Gastrocnemius medialis (tissue), 4 donors: ENCODE results near the gene C4orf36. TPM values are rescaled to one million over a fixed set of nuclear protein-coding genes. Genes with fewer than 3 reads are reported as not detected.
A peak's percentile ranks its signal among the peaks of the same experiment; 100 is the strongest.

ENCODE experiments used
- ATAC-seq, 2 donors: fragments of 150-250 bp; one replicate each; pipeline ENCODE4 v1.9.1; 2016
- DNase-seq, 2 donors: peaks; one replicate each; pipeline ENCODE4 v3.0.0-alpha.2; 2019
- H3K27ac ChIP-seq, 4 donors: fragments of 200-600 bp; sonication (generic); 1 replicate in 1 of 4; 2 replicates in 3 of 4; pipeline ENCODE4 v1.5.1; 2016 to 2018; ENCODE audit warnings: mild to moderate bottlenecking in 2 of 4, moderate library complexity in 1 of 4
- H3K27me3 ChIP-seq, 3 donors: fragments of 200-600 bp; sonication (generic) in 2 of 3; 1 replicate in 1 of 3; 2 replicates in 2 of 3; pipeline versions ENCODE4 v1.5.1 to v1.6.0; 2016 to 2019; ENCODE audit warnings: mild to moderate bottlenecking in 1 of 3, moderate library complexity in 1 of 3
- H3K36me3 ChIP-seq, 2 donors: fragments of 200-600 bp; sonication (generic) in 1 of 2; one replicate each; pipeline ENCODE4 v1.5.1; 2017 to 2018
- H3K4me1 ChIP-seq, 2 donors: fragments of 200-600 bp; sonication (generic) in 1 of 2; one replicate each; pipeline ENCODE4 v1.5.1; 2016 to 2017; ENCODE audit warnings: mild to moderate bottlenecking in 2 of 2
- H3K4me3 ChIP-seq, 4 donors: fragments of 200-600 bp; sonication (generic) in 3 of 4; 1 replicate in 1 of 4; 2 replicates in 3 of 4; pipeline ENCODE4 v1.5.1; 2016 to 2019; ENCODE audit warnings: mild to moderate bottlenecking in 2 of 4
- H3K9me3 ChIP-seq, 3 donors: fragments of 200-600 bp; sonication (generic) in 2 of 3; 1 replicate in 1 of 3; 2 replicates in 2 of 3; pipeline ENCODE4 v1.5.1; 2016 to 2019
- CTCF ChIP-seq, 5 experiments: fragments of 450-650 bp in 3 of 5; fragments of 200-600 bp in 2 of 5; sonication (generic) in 2 of 5; IDR thresholded peaks in 4 of 5; conservative IDR thresholded peaks in 1 of 5; 1 replicate in 4 of 5; 2 replicates in 1 of 5; pipeline ENCODE4 v1.5.1; 2016 to 2019; ENCODE audit warnings: antibody characterized with exemption in 5 of 5, mild to moderate bottlenecking in 3 of 5, moderate library complexity in 3 of 5
- POLR2A ChIP-seq, 2 donors: fragments of 450-650 bp; IDR thresholded peaks; one replicate each; pipeline ENCODE4 v1.6.1; 2017; ENCODE audit warnings: antibody characterized with exemption in 2 of 2, mild to moderate bottlenecking in 2 of 2, moderate library complexity in 2 of 2
- in situ Hi-C, 4 donors: fragments of 200-750 bp; cut with MboI; loops; one replicate each; pipeline versions ENCODE4 v1.15.0 to v1.8.0; 2017; ENCODE audit warnings: low sequenced_read_pairs in 4 of 4
- intact Hi-C: fragments of 100-400 bp; cut with DNase I; formaldehyde crosslinking; loops from one replicate; pipeline ENCODE4 v1.15.1; 2023; ENCODE audit warnings: low total_unique reads
- total RNA-seq, 4 donors: library from RNA; depleted of rRNA; stranded (reverse); fragments of >200 nt; gene quantifications; one replicate each; pipeline versions ENCODE4 v1.1.0 to v1.2.3, GENCODE V29; 2016

Gene C4orf36
- total RNA-seq, 4 donors from 2014 or later: 0.38 TPM; not detected in 3

GRCh38 chr4:86856896-86857295 is 35.3 kb downstream of the C4orf36 start:
- H3K27me3 ChIP-seq: no peaks in the 10 kb centered on the region
- intact Hi-C loops: no loop called here
- no peak overlapping the region for H3K4me3 ChIP-seq
- in situ Hi-C loops: no loop called here
- H3K36me3 ChIP-seq: no peaks in the 10 kb centered on the region
- no peak for DNase-seq
- no peaks in the 10 kb centered on the region for H3K4me1 ChIP-seq
- no peak overlapping the region for H3K27ac ChIP-seq
- TF ChIP-seq CTCF (IDR thresholded peaks at IDR 0.05 in 4 of 5, conservative IDR thresholded peaks at IDR 0.05 in 1 of 5) (no peak), POLR2A (IDR thresholded peaks at IDR 0.05) (no peak)
- no peak for ATAC-seq
- no peaks in the 10 kb centered on the region for H3K9me3 ChIP-seq

DNA sequence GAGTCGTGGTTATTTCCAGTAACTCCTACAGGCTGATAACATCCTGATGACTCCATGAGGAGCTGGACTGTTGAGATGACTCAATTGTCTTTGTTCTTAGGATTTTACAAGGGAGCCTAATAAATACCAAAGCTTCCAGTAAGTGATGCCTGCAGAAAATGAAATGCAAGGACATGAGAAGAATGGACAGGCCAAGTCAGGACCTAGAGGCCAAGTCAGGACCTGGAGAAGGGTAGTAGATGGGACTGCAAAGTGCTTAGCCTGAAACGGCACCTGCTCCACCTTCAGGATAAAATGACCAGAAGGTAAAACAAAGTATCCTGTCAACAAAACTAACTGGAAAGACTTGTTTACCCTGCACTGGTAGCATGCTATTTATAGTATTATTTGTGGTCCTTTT is 36.6 kb downstream of the C4orf36 start:
- Histone ChIP-seq H3K4me3 (no peak overlapping the region), H3K4me1 (no peaks in the 10 kb centered on the region), H3K36me3 (no peaks in the 10 kb centered on the region), H3K27ac (no peak overlapping the region), H3K27me3 (no peaks in the 10 kb centered on the region), H3K9me3 (no peaks in the 10 kb centered on the region)
- no peak for TF ChIP-seq POLR2A (IDR thresholded peaks at IDR 0.05)
- no peak for DNase-seq
- in situ Hi-C loops (no loop called here), intact Hi-C loops (no loop called here)
- no peak for ATAC-seq

GRCh38 chr4:86853209-86853608 is 39.0 kb downstream of the C4orf36 start:
- H3K27ac ChIP-seq: no peak overlapping the region
- H3K4me1 ChIP-seq: no peaks in the 10 kb centered on the region
- no peak for ATAC-seq
- no peaks in the 10 kb centered on the region for H3K27me3 ChIP-seq
- DNase-seq: no peak
- in situ Hi-C loops: no loop called here
- no peaks in the 10 kb centered on the region for H3K9me3 ChIP-seq
- intact Hi-C loops: no loop called here
- TF ChIP-seq CTCF (IDR thresholded peaks at IDR 0.05 in 4 of 5, conservative IDR thresholded peaks at IDR 0.05 in 1 of 5) (no peak), POLR2A (IDR thresholded peaks at IDR 0.05) (no peak)
- H3K4me3 ChIP-seq: no peak overlapping the region
- no peaks in the 10 kb centered on the region for H3K36me3 ChIP-seq

GRCh38 chr4:86848732-86849619 is 43.2 kb downstream of the C4orf36 start, which contains the start of gene SLC10A6:
TSS of gene SLC10A6 (minus strand) at chr4:86849384. CDS start at chr4:86849115, 269 bp downstream.
- Histone ChIP-seq H3K27ac (peak within 1 kb of the TSS; percentile 45 to 67 (median 66)), H3K4me3 (peak within 1 kb of the TSS; percentile 40 to 51 (median 46)), H3K4me1 (no peaks in the 10 kb centered on the region), H3K27me3 (no peaks in the 10 kb centered on the region), H3K36me3 (no peaks in the 10 kb centered on the region), H3K9me3 (no peaks in the 10 kb centered on the region)
- peak in 1 of 2 donors; percentile 35 for TF ChIP-seq POLR2A (IDR thresholded peaks at IDR 0.05)
- TF ChIP-seq CTCF (IDR thresholded peaks at IDR 0.05 in 4 of 5, conservative IDR thresholded peaks at IDR 0.05 in 1 of 5): no peak
- intact Hi-C loops: no loop called here
- ATAC-seq: peak; percentile 67 to 73
- in situ Hi-C loops: no loop called here
- peak; percentile 10 to 30 for DNase-seq

DNA sequence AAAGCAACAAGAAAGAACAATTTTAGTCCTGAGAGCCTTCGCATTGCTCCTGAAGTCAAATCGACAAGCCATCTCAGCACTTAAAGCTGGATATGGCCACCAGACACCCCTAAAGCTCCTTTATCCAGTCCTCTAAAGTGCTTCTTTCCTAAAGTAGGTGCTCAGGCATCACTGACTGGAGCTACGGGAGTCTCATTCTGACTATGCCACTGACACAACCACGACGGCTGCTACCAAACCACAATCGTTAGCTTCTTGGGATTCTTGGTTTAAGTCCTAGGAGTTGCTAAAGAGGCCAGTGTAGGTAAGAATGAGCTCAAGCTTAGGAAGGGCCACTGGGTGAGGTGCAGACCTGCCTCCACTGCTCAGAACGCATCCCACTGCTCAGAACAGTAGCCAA is 44.1 kb downstream of the C4orf36 start:
- DNase-seq: no peak
- no peaks in the 10 kb centered on the region for H3K27me3 ChIP-seq
- no peaks in the 10 kb centered on the region for H3K9me3 ChIP-seq
- H3K4me1 ChIP-seq: no peaks in the 10 kb centered on the region
- H3K36me3 ChIP-seq: no peaks in the 10 kb centered on the region
- intact Hi-C loops: no loop called here
- in situ Hi-C loops: no loop called here
- TF ChIP-seq POLR2A (IDR thresholded peaks at IDR 0.05) (no peak), CTCF (IDR thresholded peaks at IDR 0.05 in 4 of 5, conservative IDR thresholded peaks at IDR 0.05 in 1 of 5) (no peak)
- H3K4me3 ChIP-seq: peak overlapping the region; percentile 40 to 51 (median 46)
- H3K27ac ChIP-seq: peak overlapping the region; percentile 45 to 67 (median 63)
- peak in 1 of 2 donors; percentile 27 for ATAC-seq
